ENCODE measurements around the gene AKIRIN2.

AKIRIN2 gene

GRCh38 chr6:87683890-87684289 lies 18.1 kb downstream of the AKIRIN2 start:
- no peaks in the 10 kb centered on the region for H3K4me1 ChIP-seq (ENCODE audit: control insufficient read depth, insufficient read depth, low read length)
- peaks cover 32% of the 10 kb centered on the region for H3K36me3 ChIP-seq (ENCODE audit: control insufficient read depth, insufficient read depth, low read length)
- no peaks in the 10 kb centered on the region for H3K27me3 ChIP-seq (ENCODE audit: control insufficient read depth, insufficient read depth, low read length)
- no peak overlapping the region for H3K4me3 ChIP-seq (ENCODE audit: low read depth, low read length)
- H3K9me3 ChIP-seq (ENCODE audit: control insufficient read depth, insufficient read depth, low read length): no peaks in the 10 kb centered on the region
- no peak overlapping the region for H3K27ac ChIP-seq (ENCODE audit: low read depth, low read length)
- H3K9ac ChIP-seq (ENCODE audit: low read depth, low read length): no peak overlapping the region

- no peak overlapping the region for H3K4me3 ChIP-seq (ENCODE audit: low read depth, low read length)
- no peak overlapping the region for H3K9ac ChIP-seq (ENCODE audit: low read depth, low read length)
- no peak overlapping the region for H3K27ac ChIP-seq (ENCODE audit: low read depth, low read length)
- no peaks in the 10 kb centered on the region for H3K4me1 ChIP-seq (ENCODE audit: control insufficient read depth, insufficient read depth, low read length)
- peaks cover 41% of the 10 kb centered on the region for H3K36me3 ChIP-seq (ENCODE audit: control insufficient read depth, insufficient read depth, low read length)
- no peaks in the 10 kb centered on the region for H3K9me3 ChIP-seq (ENCODE audit: control insufficient read depth, insufficient read depth, low read length)
- H3K27me3 ChIP-seq (ENCODE audit: control insufficient read depth, insufficient read depth, low read length): no peaks in the 10 kb centered on the region
These were observed 19.7 kb downstream of the AKIRIN2 start for GRCh38 chr6:87682310-87682709.

GRCh38 chr6:87675004-87675681 lies 26.9 kb downstream of the AKIRIN2 start:
- Histone ChIP-seq H3K9me3 (ENCODE audit: control insufficient read depth, insufficient read depth, low read length) (no peaks in the 10 kb centered on the region), H3K27ac (ENCODE audit: low read depth, low read length) (no peak overlapping the region), H3K36me3 (ENCODE audit: control insufficient read depth, insufficient read depth, low read length) (peaks cover 71% of the 10 kb centered on the region), H3K9ac (ENCODE audit: low read depth, low read length) (no peak overlapping the region), H3K27me3 (ENCODE audit: control insufficient read depth, insufficient read depth, low read length) (no peaks in the 10 kb centered on the region), H3K4me1 (ENCODE audit: control insufficient read depth, insufficient read depth, low read length) (0 out of 2 replicates have a peak, but pooled peaks cover 6% of the 10 kb centered on the region), H3K4me3 (ENCODE audit: low read depth, low read length) (no peak overlapping the region)

- H3K9me3 ChIP-seq (ENCODE audit: control insufficient read depth, insufficient read depth, low read length): no peaks in the 10 kb centered on the region
- H3K27ac ChIP-seq (ENCODE audit: low read depth, low read length): no peak overlapping the region
- H3K36me3 ChIP-seq (ENCODE audit: control insufficient read depth, insufficient read depth, low read length): peaks cover 70% of the 10 kb centered on the region
- H3K9ac ChIP-seq (ENCODE audit: low read depth, low read length): no peak overlapping the region
- no peak overlapping the region for H3K4me3 ChIP-seq (ENCODE audit: low read depth, low read length)
- no peaks in the 10 kb centered on the region for H3K27me3 ChIP-seq (ENCODE audit: control insufficient read depth, insufficient read depth, low read length)
- H3K4me1 ChIP-seq (ENCODE audit: control insufficient read depth, insufficient read depth, low read length): 0 out of 2 replicates have a peak, but pooled peaks cover 6% of the 10 kb centered on the region
These were observed 27.7 kb downstream of the AKIRIN2 start for GRCh38 chr6:87674290-87674689.

- Histone ChIP-seq H3K36me3 (ENCODE audit: control insufficient read depth, insufficient read depth, low read length) (peaks cover 65% of the 10 kb centered on the region), H3K27ac (ENCODE audit: low read depth, low read length) (no peak overlapping the region), H3K9me3 (ENCODE audit: control insufficient read depth, insufficient read depth, low read length) (no peaks in the 10 kb centered on the region), H3K4me3 (ENCODE audit: low read depth, low read length) (no peak overlapping the region), H3K9ac (ENCODE audit: low read depth, low read length) (no peak overlapping the region), H3K27me3 (ENCODE audit: control insufficient read depth, insufficient read depth, low read length) (no peaks in the 10 kb centered on the region), H3K4me1 (ENCODE audit: control insufficient read depth, insufficient read depth, low read length) (0 out of 2 replicates have a peak, but pooled peaks cover 6% of the 10 kb centered on the region)
These were observed 28.8 kb downstream of the AKIRIN2 start for GRCh38 chr6:87673237-87673636.

GRCh38 chr6:87672641-87673040 lies 29.4 kb downstream of the AKIRIN2 start:
- Histone ChIP-seq H3K27ac (ENCODE audit: low read depth, low read length) (no peak overlapping the region), H3K27me3 (ENCODE audit: control insufficient read depth, insufficient read depth, low read length) (no peaks in the 10 kb centered on the region), H3K36me3 (ENCODE audit: control insufficient read depth, insufficient read depth, low read length) (peaks cover 66% of the 10 kb centered on the region), H3K9me3 (ENCODE audit: control insufficient read depth, insufficient read depth, low read length) (no peaks in the 10 kb centered on the region), H3K4me1 (ENCODE audit: control insufficient read depth, insufficient read depth, low read length) (0 out of 2 replicates have a peak, but pooled peaks cover 6% of the 10 kb centered on the region), H3K4me3 (ENCODE audit: low read depth, low read length) (no peak overlapping the region), H3K9ac (ENCODE audit: low read depth, low read length) (no peak overlapping the region)

GRCh38 chr6:87671555-87672029 lies 30.4 kb downstream of the AKIRIN2 start:
- Histone ChIP-seq H3K4me1 (ENCODE audit: control insufficient read depth, insufficient read depth, low read length) (0 out of 2 replicates have a peak, but pooled peaks cover 6% of the 10 kb centered on the region), H3K9me3 (ENCODE audit: control insufficient read depth, insufficient read depth, low read length) (no peaks in the 10 kb centered on the region), H3K27ac (ENCODE audit: low read depth, low read length) (no peak overlapping the region), H3K9ac (ENCODE audit: low read depth, low read length) (no peak overlapping the region), H3K27me3 (ENCODE audit: control insufficient read depth, insufficient read depth, low read length) (no peaks in the 10 kb centered on the region), H3K4me3 (ENCODE audit: low read depth, low read length) (no peak overlapping the region), H3K36me3 (ENCODE audit: control insufficient read depth, insufficient read depth, low read length) (peaks cover 64% of the 10 kb centered on the region)

- Histone ChIP-seq H3K36me3 (ENCODE audit: control insufficient read depth, insufficient read depth, low read length) (peaks cover 63% of the 10 kb centered on the region), H3K4me3 (ENCODE audit: low read depth, low read length) (no peak overlapping the region), H3K9me3 (ENCODE audit: control insufficient read depth, insufficient read depth, low read length) (no peaks in the 10 kb centered on the region), H3K27ac (ENCODE audit: low read depth, low read length) (no peak overlapping the region), H3K9ac (ENCODE audit: low read depth, low read length) (no peak overlapping the region; the same call in 1 of the 2 replicates), H3K4me1 (ENCODE audit: control insufficient read depth, insufficient read depth, low read length) (0 out of 2 replicates have a peak, but pooled peaks cover 6% of the 10 kb centered on the region), H3K27me3 (ENCODE audit: control insufficient read depth, insufficient read depth, low read length) (no peaks in the 10 kb centered on the region)
These were observed 31.3 kb downstream of the AKIRIN2 start for GRCh38 chr6:87670707-87671106.

GRCh38 chr6:87669051-87669450 lies 33.0 kb downstream of the AKIRIN2 start:
- no peak overlapping the region for H3K9ac ChIP-seq (ENCODE audit: low read depth, low read length)
- H3K27me3 ChIP-seq (ENCODE audit: control insufficient read depth, insufficient read depth, low read length): no peaks in the 10 kb centered on the region
- no peak overlapping the region for H3K27ac ChIP-seq (ENCODE audit: low read depth, low read length)
- no peak overlapping the region for H3K4me3 ChIP-seq (ENCODE audit: low read depth, low read length)
- no peaks in the 10 kb centered on the region for H3K9me3 ChIP-seq (ENCODE audit: control insufficient read depth, insufficient read depth, low read length)
- H3K4me1 ChIP-seq (ENCODE audit: control insufficient read depth, insufficient read depth, low read length): 0 out of 2 replicates have a peak, but pooled peaks cover 6% of the 10 kb centered on the region
- peaks cover 67% of the 10 kb centered on the region for H3K36me3 ChIP-seq (ENCODE audit: control insufficient read depth, insufficient read depth, low read length)

- Histone ChIP-seq H3K4me3 (ENCODE audit: low read depth, low read length) (no peak overlapping the region), H3K9me3 (ENCODE audit: control insufficient read depth, insufficient read depth, low read length) (no peaks in the 10 kb centered on the region), H3K36me3 (ENCODE audit: control insufficient read depth, insufficient read depth, low read length) (peaks cover 71% of the 10 kb centered on the region), H3K27ac (ENCODE audit: low read depth, low read length) (no peak overlapping the region), H3K27me3 (ENCODE audit: control insufficient read depth, insufficient read depth, low read length) (no peaks in the 10 kb centered on the region), H3K9ac (ENCODE audit: low read depth, low read length) (no peak overlapping the region), H3K4me1 (ENCODE audit: control insufficient read depth, insufficient read depth, low read length) (0 out of 2 replicates have a peak, but pooled peaks cover 6% of the 10 kb centered on the region)
These were observed 34.0 kb downstream of the AKIRIN2 start for GRCh38 chr6:87668013-87668412.

- Histone ChIP-seq H3K9ac (ENCODE audit: low read depth, low read length) (no peak overlapping the region), H3K4me1 (ENCODE audit: control insufficient read depth, insufficient read depth, low read length) (0 out of 2 replicates have a peak, but pooled peaks cover 6% of the 10 kb centered on the region), H3K4me3 (ENCODE audit: low read depth, low read length) (no peak overlapping the region), H3K27me3 (ENCODE audit: control insufficient read depth, insufficient read depth, low read length) (no peaks in the 10 kb centered on the region), H3K36me3 (ENCODE audit: control insufficient read depth, insufficient read depth, low read length) (peaks cover 68% of the 10 kb centered on the region), H3K27ac (ENCODE audit: low read depth, low read length) (no peak overlapping the region), H3K9me3 (ENCODE audit: control insufficient read depth, insufficient read depth, low read length) (no peaks in the 10 kb centered on the region)
These were observed 35.0 kb downstream of the AKIRIN2 start for GRCh38 chr6:87667032-87667431.

Data from HUES48 (cell line).